ENCODE data around the gene CDADC1. TPM values are rescaled to one million over a fixed set of nuclear protein-coding genes. Genes with fewer than 3 reads are reported as not detected.

The CDADC1 gene
- total RNA-seq, 1 experiment from 2014 or later, result 7.6 TPM

DNA sequence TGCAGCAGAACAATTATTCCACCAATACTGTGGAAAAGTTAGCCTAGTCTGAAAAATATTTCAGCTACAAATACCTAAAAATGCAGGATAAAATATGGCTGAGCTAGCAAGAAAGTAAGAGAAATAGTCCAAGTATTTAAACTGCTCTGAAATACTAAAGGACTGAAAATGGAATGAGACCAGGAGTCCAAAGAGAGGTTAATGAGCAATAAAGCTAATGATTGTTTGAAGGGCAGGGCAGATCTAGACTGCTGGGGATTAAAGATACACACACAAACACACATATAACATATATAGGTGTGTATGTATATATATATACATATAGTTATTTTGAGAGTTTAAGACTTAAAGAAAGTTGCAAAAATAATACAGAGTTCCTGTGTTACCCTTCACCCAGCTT lies 2.6 kb upstream of the CDADC1 start:
- Histone ChIP-seq H3K4me1 (ENCODE audit: control insufficient read depth in 1 of 2, insufficient read depth in 2 of 2, low read length in 2 of 2) (peaks cover 4 to 15% of the 10 kb centered on the region in 2 experiments; a peak in 3 of 4 replicates), H3K27ac (ENCODE audit: low read depth, low read length) (no peak overlapping the region), H4K20me1 (ENCODE audit: insufficient read depth) (no peaks in the 10 kb centered on the region), H3K4me2 (ENCODE audit: low read length) (no peak overlapping the region), H3K9me2 (ENCODE audit: insufficient read depth) (peaks cover 8% of the 10 kb centered on the region; the same call in 1 of the 2 replicates), H2AFZ (ENCODE audit: low read depth, low read length, poor library complexity, severe bottlenecking) (no peak overlapping the region), H3K4me3 (replicated peaks in 1 of 2; ENCODE audit: low read depth in 1 of 2, low read length in 2 of 2) (no peak overlapping the region), H3K9ac (ENCODE audit: low read length) (no peak overlapping the region), H3K9me3 (ENCODE audit: control insufficient read depth in 1 of 2, insufficient read depth in 1 of 2, low read depth in 1 of 2, low read length in 2 of 2) (no peaks in the 10 kb centered on the region), H3K36me3 (ENCODE audit: control insufficient read depth in 1 of 2, insufficient read depth in 2 of 2, low read length in 2 of 2) (no peaks in the 10 kb centered on the region), H3K79me2 (ENCODE audit: insufficient read depth, low read length) (peaks cover 8% of the 10 kb centered on the region), H3K27me3 (ENCODE audit: insufficient read depth, low read length) (peaks cover 9% of the 10 kb centered on the region; the same call in 1 of the 2 replicates)
- CTCF ChIA-PET, result interaction anchor here (1.4 kb wide), 1 partner anchor 36 kb away, joined by 6 read pairs; no protein-coding TSS in a partner anchor
- BruUV-seq (replicated peaks), result no TSS peak
- RAD21 ChIA-PET (ENCODE audit: low non-redundant PET in 1 of 2, low total read pairs in 2 of 2, uncharacterized antibody in 2 of 2, unreplicated experiment in 2 of 2), result no interaction called here
- TF ChIP-seq TCF7L2 (IDR thresholded peaks at IDR 0.05; ENCODE audit: borderline replicate concordance, extremely low read depth, insufficient read depth, insufficient read length) (no peak), RAD21 (IDR thresholded peaks at IDR 0.05; ENCODE audit: low read depth) (no peak), ZNF274 (IDR thresholded peaks at IDR 0.05; ENCODE audit: low read depth, low read length) (no peak), REST (IDR thresholded peaks at IDR 0.05; ENCODE audit: low read depth) (no peak), EGR1 (IDR thresholded peaks at IDR 0.05; ENCODE audit: low read depth) (no peak), POLR2A (IDR thresholded peaks at IDR 0.05; ENCODE audit: borderline replicate concordance, extremely low read depth, insufficient read depth, insufficient read length) (no peak), CEBPB (IDR thresholded peaks at IDR 0.05; ENCODE audit: low read depth) (no peak), EZH2 (IDR thresholded peaks at IDR 0.05) (no peak), CTCF (IDR thresholded peaks at IDR 0.05 in 2 of 3, conservative IDR thresholded peaks at IDR 0.05 in 1 of 3; ENCODE audit: borderline replicate concordance in 1 of 3, insufficient read depth in 1 of 3, low read depth in 2 of 3, low read length in 2 of 3) (no peak), SP1 (IDR thresholded peaks at IDR 0.05; ENCODE audit: low read depth) (no peak), ZFX (IDR thresholded peaks at IDR 0.05) (no peak), FOSL1 (IDR thresholded peaks at IDR 0.05; ENCODE audit: low read depth) (no peak)
- TF ChIP-seq, protein P1, sequence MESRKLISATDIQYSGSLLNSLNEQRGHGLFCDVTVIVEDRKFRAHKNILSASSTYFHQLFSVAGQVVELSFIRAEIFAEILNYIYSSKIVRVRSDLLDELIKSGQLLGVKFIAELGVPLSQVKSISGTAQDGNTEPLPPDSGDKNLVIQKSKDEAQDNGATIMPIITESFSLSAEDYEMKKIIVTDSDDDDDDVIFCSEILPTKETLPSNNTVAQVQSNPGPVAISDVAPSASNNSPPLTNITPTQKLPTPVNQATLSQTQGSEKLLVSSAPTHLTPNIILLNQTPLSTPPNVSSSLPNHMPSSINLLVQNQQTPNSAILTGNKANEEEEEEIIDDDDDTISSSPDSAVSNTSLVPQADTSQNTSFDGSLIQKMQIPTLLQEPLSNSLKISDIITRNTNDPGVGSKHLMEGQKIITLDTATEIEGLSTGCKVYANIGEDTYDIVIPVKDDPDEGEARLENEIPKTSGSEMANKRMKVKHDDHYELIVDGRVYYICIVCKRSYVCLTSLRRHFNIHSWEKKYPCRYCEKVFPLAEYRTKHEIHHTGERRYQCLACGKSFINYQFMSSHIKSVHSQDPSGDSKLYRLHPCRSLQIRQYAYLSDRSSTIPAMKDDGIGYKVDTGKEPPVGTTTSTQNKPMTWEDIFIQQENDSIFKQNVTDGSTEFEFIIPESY (IDR thresholded peaks at IDR 0.05; ENCODE audit: extremely low read depth, insufficient replicate concordance, low read length), result no peak
- intact Hi-C loops (cut with micrococcal nuclease), result no loop called here
- DNase-seq (ENCODE audit: low read depth, low spot score) (no peak), ATAC-seq (no peak)
- POLR2A ChIA-PET, result no interaction called here
